ENCODE results near the gene AAK1. TPM values are rescaled to one million over a fixed set of nuclear protein-coding genes. Genes with fewer than 3 reads are reported as not detected.
"Not testable (repeated sequence)": the region's sequence is repeated elsewhere in the genome, so short reads cannot be mapped to it uniquely, and the experiment has no call there.

The AAK1 gene
- total RNA-seq, 6 experiments from 2014 or later, result 96.6 to 123 (median 108) TPM

- Mint-ChIP-seq H3K9me3 (no peaks in the 10 kb centered on the region), H3K4me3 (no peak overlapping the region), H3K27me3 (ENCODE audit: insufficient read depth) (peaks cover 4% of the 10 kb centered on the region; the same call in 1 of the 2 replicates), H3K4me1 (ENCODE audit: low read depth) (peaks cover 79% of the 10 kb centered on the region), H3K36me3 (ENCODE audit: low read depth) (peaks cover 22% of the 10 kb centered on the region; the same call in 1 of the 2 replicates), H3K27ac (no peak overlapping the region)
- DNase-seq, result no peak
- no peak for TF ChIP-seq CTCF (IDR thresholded peaks at IDR 0.05)
Measured at GRCh38 chr2:69576880-69577279, 66.7 kb downstream of the AAK1 start.

- peaks cover 26% of the 10 kb centered on the region; the same call in 1 of the 2 replicates for H3K36me3 Mint-ChIP-seq (ENCODE audit: low read depth)
Measured at GRCh38 chr2:69575926-69576325, 67.6 kb downstream of the AAK1 start.

GRCh38 chr2:69575371-69575770, 68.2 kb downstream of the AAK1 start:
- H3K9me3 Mint-ChIP-seq; H3K27me3 Mint-ChIP-seq (ENCODE audit: insufficient read depth); H3K27ac Mint-ChIP-seq; DNase-seq; H3K4me3 Mint-ChIP-seq: not testable (repeated sequence)
- Mint-ChIP-seq H3K4me1 (ENCODE audit: low read depth) (peaks cover 83% of the 10 kb centered on the region), H3K36me3 (ENCODE audit: low read depth) (peaks cover 29% of the 10 kb centered on the region; the same call in 1 of the 2 replicates)

More at GRCh38 chr2:69575926-69576325, 67.6 kb downstream of the AAK1 start:
- no peak for TF ChIP-seq CTCF (IDR thresholded peaks at IDR 0.05)
- no peak for DNase-seq
- H3K27ac Mint-ChIP-seq, result no peak overlapping the region
- no peak overlapping the region for H3K4me3 Mint-ChIP-seq
- no peaks in the 10 kb centered on the region for H3K9me3 Mint-ChIP-seq
- H3K27me3 Mint-ChIP-seq (ENCODE audit: insufficient read depth), result peaks cover 4% of the 10 kb centered on the region; the same call in 1 of the 2 replicates
- peaks cover 82% of the 10 kb centered on the region for H3K4me1 Mint-ChIP-seq (ENCODE audit: low read depth)

- Mint-ChIP-seq H3K36me3 (ENCODE audit: low read depth) (0 out of 2 replicates have a peak, but pooled peaks cover 22% of the 10 kb centered on the region), H3K27me3 (ENCODE audit: insufficient read depth) (peaks cover 3% of the 10 kb centered on the region), H3K9me3 (no peaks in the 10 kb centered on the region), H3K4me1 (ENCODE audit: low read depth) (peaks cover 83% of the 10 kb centered on the region), H3K27ac (peak overlapping the region; percentile 86), H3K4me3 (peak overlapping the region; percentile 74)
- TF ChIP-seq CTCF (IDR thresholded peaks at IDR 0.05), result no peak
- peak; percentile 42 for DNase-seq
Measured at GRCh38 chr2:69572641-69573040, 70.9 kb downstream of the AAK1 start.

GRCh38 chr2:69571189-69571588, 72.3 kb downstream of the AAK1 start:
- no peak for DNase-seq
- H3K27ac Mint-ChIP-seq, result no peak overlapping the region
- no peaks in the 10 kb centered on the region for H3K9me3 Mint-ChIP-seq
- H3K4me1 Mint-ChIP-seq (ENCODE audit: low read depth), result peaks cover 83% of the 10 kb centered on the region
- peaks cover 25% of the 10 kb centered on the region; the same call in 1 of the 2 replicates for H3K36me3 Mint-ChIP-seq (ENCODE audit: low read depth)
- no peak overlapping the region; the same call in 1 of the 2 replicates for H3K4me3 Mint-ChIP-seq
- peaks cover 3% of the 10 kb centered on the region for H3K27me3 Mint-ChIP-seq (ENCODE audit: insufficient read depth)
- TF ChIP-seq CTCF (IDR thresholded peaks at IDR 0.05), result no peak

GRCh38 chr2:69570474-69570873, 73.1 kb downstream of the AAK1 start:
- Mint-ChIP-seq H3K27me3 (ENCODE audit: insufficient read depth) (peaks cover 3% of the 10 kb centered on the region), H3K4me3 (no peak overlapping the region), H3K9me3 (no peaks in the 10 kb centered on the region), H3K4me1 (ENCODE audit: low read depth) (peaks cover 86% of the 10 kb centered on the region), H3K27ac (peak overlapping the region; percentile 38), H3K36me3 (ENCODE audit: low read depth) (peaks cover 32% of the 10 kb centered on the region)
- no peak for DNase-seq
- no peak for TF ChIP-seq CTCF (IDR thresholded peaks at IDR 0.05)

Data from HFFc6 (cell line).